GM21423 (cell line): ENCODE results near the gene TIMM23.
"Not testable (repeated sequence)": the region's sequence is repeated elsewhere in the genome, so short reads cannot be mapped to it uniquely, and the experiment has no call there.

Source experiments
- ATAC-seq: cut with Tn5 transposase; IDR thresholded peaks from one replicate; pipeline ENCODE4 v1.9.1; 2021; ENCODE audit warnings: mild to moderate bottlenecking, moderate library complexity; ENCODE audit not compliant: unreplicated experiment

Gene TIMM23, protein sequence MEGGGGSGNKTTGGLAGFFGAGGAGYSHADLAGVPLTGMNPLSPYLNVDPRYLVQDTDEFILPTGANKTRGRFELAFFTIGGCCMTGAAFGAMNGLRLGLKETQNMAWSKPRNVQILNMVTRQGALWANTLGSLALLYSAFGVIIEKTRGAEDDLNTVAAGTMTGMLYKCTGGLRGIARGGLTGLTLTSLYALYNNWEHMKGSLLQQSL

DNA sequence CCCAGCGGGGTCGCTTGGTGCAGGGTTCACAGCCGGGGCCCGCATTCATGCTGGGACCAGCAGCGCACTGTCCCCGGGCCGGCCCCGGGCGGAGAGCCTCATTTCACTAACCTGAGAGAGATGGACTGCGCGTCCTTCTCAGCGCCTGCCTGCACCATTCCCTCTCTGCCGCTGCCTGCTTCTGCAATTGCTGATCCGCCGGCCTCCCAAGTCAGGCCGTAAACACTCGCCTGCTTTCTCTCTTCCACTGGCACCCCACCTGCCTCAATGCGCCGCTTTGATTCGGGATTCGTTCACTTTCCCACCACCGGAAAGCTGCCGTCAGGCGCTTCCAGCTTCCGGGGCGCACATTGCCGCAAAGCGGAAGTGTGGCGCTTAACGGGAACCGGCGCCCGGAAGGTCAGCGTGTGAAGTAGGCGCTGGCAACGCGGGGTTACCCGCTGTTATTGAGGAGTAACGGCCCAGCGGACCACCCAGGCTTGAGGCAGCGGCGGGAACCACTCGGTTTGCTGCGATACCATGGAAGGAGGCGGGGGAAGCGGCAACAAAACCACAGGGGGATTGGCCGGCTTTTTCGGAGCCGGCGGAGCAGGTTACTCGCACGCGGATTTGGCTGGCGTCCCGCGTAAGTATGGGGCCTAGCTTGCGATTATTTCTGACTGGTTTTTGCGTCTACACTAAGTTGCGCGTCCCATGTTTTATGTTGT lies at the start of gene TIMM23:
TSS of gene TIMM23 (plus strand) at position 384 of the 707 bp plus-strand sequence. CDS start at position 520, 136 bp downstream.
- ATAC-seq, result peak; percentile 71

DNA sequence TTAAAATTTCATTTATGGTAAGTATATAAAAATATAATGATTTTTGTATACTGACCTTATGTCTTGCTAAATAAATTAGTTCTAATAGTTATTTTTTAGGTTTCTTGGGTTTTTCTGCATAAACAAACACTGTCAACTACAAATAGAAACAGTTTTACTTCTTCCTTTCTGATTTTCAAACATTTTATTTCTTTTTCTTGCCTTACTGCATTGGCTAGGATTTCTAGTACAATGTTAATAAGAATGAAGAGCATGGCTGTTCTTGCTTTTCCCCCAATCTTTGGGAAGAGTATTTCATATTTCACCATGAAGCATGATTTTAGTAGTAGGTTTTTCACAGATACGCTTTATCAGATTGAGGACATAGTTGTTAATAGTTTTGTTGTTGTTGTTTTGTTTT lies 45.5 kb upstream of the TIMM23 start:
- not testable (repeated sequence) for ATAC-seq

DNA sequence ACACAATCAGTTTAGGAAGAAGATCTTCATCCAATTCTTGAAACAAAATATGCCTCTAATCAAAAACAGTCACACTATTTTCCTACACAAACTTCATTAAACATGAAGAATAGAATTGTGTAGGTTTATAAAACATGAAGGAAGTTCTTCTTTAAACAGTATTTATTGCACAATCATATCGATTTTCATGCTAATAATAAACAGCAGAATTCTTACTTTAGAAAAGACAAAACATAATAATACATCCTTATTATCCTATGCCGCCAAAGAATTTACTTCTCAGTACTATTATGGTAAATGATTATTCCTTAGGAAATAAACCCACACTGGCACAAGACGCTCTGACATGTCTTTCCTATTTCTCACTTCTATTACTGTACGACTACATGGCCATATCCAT lies 41.0 kb upstream of the TIMM23 start:
- not testable (repeated sequence) for ATAC-seq

DNA sequence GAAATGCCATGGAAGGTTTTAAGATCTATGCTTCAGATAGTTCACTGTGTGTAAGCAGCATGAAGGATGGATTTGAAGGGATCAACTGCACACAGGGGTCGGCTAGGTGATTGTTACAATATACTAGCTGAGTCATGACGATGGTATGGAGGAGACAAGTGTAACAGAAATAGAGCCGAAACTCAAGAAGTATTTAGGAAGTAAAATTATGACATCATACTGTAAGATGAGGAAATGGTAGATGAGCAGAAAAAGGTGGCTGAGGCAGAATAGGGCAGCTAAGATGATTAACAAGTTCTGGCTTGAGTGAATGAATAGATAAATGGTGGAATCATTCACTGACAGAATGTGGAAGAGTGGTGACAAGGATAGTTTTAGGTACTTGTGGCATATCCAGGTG lies 37.5 kb upstream of the TIMM23 start:
- not testable (repeated sequence) for ATAC-seq

DNA sequence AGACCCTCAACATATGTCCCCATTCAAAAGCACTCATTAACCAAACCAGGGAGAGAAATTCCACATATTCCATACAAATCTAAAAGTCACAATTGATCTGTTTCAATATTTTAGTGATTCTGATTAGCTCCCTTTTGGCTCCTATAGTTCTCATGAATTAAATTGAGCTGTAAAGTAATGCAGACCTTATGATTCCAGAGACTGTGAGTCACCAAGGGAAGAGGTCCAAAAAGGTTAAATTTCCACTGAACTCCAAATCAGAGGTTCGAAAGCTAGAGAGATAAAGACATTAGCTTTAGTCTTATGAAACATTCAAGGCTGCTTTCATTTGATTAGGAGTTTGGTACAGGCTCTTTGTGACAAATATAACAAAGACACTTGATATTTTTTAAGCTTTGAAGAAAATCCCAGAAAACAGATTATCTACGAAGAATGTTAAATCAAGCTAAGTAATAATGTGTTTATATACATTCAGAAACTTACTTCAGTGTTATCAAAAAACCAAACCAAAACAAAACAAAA lies 33.1 kb upstream of the TIMM23 start:
- not testable (repeated sequence) for ATAC-seq

DNA sequence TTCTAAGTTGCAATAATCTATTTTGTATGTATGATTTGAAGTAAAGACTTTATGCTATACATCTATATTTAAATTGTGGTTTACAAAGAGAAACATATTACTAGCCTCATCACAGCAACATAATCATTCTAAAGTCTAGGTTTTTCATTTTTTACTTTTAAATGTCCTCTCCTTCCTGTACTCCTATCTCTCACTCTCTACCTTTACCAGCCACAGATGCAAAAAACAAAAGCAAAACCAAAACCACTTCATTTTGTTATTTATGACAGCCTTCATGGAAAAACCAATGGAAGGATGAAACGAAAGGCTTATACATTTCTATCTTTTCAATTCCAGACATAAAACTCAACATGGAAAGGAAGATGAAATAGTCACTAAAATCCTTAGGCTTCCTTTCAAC lies 31.1 kb upstream of the TIMM23 start:
- not testable (repeated sequence) for ATAC-seq

DNA sequence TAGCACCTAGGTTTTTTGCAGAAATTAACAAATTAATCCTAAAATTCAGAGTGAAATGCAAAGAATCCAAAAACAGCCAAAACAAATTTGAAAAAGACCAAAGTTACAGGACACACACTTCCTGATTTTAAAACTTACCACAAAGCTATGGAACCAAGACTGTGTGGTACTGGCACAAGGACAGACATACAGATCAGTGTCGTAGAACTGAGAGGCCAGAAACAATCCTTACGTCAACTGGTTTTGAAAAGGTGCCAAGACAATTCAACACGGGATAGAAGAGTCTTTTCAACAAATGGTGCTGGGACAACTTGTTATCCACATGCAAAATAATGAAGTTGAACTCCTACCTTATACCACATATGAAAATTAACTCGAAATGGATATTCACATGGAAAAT lies 26.8 kb upstream of the TIMM23 start:
- ATAC-seq, result not testable (repeated sequence)

DNA sequence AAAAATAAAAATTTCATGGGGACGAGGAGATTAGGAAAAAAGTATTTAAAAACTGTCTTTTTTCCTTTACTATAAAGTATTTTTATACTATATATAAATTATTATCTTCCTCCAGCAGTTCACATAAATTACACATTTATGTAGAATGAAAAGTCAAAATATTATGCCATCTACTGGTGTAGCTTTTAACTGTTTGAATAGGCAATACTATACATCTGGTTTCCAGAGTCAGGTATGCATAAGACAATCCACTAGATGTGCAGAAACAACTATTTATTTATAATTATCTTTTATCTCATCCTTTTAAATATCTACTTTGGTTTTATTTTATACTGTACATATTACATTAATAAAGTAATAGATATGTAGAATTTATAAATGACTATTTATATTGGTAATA lies 24.9 kb upstream of the TIMM23 start:
- ATAC-seq, result not testable (repeated sequence)

DNA sequence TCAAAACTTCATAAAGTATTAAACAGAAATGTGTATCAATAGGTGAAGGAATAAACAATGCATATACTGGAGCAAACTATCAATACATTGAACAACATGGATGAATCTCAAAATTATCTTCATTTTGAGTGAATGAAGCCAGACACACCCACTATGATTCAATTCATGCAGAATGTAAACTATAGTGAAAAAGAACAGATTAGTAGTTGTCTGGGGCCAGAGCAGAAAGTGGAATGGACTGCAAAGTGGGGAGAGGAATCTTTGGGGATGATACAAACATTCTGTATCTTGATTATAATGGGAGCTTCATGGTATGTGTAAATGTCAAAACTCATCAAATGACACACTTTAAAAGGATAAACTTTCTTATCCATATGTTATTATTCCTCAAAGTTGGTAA lies 23.5 kb upstream of the TIMM23 start:
- ATAC-seq, result not testable (repeated sequence)

DNA sequence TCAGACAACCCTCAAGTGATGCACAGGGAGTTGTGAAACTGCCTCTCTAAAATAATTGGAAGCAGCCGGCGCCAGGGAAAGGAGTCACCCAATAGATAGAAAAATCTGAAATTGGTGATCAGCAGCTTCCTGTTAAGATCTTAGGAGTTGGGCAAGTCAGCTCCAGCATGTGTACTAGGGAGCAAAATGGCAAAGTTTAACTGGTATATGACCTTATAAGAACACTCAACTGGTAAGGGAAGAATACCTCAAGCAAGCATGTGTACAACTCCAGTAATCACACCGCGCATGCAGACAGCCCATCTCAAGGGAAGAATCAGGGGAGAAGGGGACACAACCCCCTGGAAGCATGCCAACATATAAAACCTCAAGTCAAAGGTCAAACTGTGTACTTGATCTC lies 17.9 kb upstream of the TIMM23 start:
- not testable (repeated sequence) for ATAC-seq

DNA sequence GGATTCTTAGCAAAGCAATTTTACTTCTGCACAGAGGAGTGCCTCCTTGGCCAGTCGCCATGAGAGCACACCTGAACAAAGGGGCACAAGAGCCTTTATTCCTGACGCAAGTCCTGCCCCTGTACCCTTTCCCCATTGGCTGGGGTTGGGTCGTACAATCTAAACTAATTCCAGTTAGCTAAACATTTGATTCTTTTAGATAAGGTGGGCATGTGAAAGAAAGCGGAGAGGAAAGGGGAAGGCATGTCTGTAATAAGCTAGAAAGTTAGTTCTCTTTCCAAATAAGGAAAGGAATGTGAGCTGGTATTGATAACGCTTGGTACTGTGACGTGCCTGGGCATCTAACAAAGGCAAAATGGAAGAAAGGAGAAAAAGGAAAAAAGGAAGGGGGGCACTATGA lies 15.7 kb upstream of the TIMM23 start:
- ATAC-seq, result not testable (repeated sequence)

DNA sequence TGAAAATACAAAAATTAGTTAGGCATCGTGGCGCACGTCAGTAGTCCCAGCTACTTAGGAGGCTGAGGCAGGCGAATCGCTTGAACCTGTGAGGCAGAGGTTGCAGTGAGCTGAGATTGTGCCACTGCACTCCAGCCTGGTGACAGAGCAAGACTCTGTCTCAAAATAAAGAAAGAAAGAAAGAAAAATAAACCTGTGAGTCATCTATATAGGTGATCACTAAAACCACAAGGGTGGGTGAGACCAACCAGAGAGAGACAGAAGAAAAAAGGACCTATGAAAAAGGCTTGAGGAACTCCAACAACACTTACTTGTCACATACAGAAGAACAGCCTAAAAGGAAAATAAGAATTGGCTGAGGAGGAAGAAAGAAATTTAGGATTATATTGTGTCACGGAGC lies 14.4 kb upstream of the TIMM23 start:
- not testable (repeated sequence) for ATAC-seq

DNA sequence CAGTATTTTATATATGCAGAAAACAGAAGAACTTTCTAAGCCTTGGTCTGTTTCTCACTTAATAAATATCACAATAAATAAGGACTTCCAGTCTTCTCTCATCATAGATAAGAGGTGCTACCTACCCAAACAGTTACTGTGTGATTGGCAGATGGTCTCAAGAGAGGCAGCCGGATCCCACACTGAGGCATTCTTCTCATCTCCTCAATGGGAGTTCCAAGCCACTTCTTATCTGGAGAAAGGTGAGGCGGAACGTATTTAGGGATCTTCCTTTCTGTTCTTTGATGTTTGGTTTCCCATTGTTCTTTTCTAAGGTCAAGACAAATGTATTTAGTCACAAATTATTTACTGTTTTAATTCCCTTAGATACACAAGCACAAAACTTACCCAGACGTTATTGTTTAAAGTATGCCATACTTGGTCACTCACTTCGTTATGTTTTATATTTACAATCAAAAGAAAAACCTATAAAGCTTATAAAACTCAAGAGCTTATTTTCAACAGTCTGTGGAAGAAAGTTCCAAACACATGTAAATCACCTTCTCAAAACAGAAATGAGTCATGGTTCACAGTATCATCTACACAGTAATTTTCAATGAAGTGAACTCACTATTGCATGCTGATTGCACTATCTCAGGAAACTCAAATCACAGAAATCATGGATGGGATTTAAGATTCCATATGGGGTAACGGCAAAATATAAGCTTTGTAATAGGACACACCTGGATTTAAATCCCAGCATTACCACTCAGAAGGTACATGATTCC lies 9.4 kb upstream of the TIMM23 start:
- not testable (repeated sequence) for ATAC-seq

DNA sequence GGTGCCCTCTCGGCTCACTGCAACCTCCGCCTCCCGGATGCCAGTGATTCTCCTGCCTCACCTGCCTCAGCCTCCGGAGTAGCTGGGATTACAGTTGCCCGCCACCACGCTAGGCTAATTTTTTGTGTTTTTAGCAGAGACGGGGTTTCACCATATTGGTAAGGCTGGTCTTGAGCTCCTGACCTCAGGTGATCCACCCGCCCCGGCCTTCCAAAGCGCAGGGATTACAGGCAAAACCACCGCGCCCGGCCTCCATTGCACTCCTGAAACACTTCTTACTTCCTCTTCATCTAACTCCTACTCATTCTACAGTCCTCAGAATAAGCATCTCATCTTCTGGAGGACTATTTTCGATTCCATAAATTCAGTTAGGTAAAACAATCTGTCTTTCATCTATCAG lies 1.3 kb upstream of the TIMM23 start:
- not testable (repeated sequence) for ATAC-seq

DNA sequence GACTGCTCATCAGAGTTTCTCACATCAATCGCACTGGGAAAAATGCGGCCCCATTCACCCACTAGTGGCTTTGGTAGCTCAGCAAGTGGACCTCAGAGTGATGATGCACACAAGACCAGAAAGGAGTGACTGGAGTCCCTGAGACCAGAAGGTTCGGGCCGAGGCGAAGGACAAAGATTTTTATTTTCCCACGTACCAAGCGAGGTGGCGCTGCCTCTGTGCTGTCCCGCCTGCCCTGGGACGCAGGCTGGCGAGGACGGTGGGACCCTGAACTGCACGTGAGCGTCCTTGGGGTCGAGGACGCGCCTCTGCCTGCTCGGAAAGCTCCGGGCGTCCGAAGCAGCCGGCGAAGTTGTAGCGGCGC lies 565 bp upstream of the TIMM23 start:
- peak; percentile 35 for ATAC-seq

DNA sequence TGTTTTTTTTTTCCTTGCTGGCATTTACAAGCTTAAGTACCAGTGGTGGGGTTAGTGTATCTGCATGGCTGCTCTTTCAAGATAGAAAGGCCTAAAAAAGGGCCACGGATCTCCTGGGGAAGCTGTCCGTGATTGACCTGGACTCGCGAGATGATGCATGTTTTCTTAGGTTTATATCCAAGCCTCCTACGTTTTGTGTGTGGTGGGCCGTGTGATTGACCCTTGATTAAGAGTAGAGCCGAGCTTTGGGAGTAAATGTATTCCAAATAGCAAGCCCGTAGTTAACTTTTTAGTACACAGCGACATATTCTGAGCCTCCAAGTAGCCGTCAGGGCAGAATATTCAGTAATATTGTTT lies 502 bp downstream of the TIMM23 start:
- ATAC-seq, result peak; percentile 8

DNA sequence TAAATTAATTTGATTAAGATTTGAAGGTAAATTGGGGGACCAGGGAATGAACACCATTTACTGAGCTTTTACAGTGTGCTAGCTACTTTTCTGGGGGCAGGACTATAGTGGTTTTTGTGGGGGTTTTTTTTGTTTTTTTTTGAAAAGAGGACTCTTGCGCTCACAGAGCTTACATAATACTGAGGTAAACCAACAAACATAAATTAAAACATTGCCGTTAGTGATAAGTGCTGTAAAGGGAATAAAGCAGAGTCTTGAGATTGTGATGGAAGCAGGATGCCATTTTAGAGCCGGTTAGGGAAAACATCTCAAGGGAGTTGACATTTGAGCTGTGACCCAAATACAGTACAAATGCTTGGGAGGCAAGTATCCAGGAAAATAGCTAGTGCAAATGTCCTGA lies 1.8 kb downstream of the TIMM23 start:
- ATAC-seq, result not testable (repeated sequence)

DNA sequence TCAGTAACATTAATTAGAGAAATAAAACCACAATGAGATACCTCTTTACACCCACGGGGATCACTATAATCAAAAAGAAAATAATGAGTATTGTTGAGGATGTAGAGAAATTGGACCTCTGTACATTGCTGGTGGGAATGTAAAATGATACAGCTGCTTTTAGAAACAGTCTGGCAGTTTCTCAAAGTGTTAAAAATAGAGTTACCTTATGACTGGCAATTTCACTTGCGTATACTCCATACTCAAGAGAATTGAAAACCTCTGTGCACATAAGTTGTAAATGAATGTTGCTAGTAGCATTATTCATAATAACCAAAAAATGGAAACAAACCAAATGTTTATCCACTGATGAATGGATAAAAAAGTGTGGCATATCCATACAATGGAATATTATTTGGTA lies 6.3 kb downstream of the TIMM23 start:
- peak; percentile 52 for ATAC-seq

DNA sequence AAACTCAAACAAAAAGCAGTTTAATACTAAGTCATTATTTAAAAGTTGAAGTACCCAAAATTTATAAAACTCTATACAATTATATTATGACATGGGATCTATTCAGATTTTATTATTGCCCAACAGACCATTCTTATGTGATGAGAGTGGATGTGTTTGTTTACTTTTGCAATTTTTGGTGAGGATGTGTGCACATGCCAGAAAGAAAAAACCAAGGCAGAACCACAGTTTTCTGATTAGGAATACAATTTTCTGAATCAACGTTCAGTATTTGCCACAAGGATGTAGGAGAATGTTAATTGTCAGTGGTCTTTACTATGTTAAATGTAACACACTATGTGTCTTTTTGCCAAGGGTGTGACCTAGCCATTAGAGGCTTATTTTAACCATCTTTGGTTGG lies 9.1 kb downstream of the TIMM23 start:
- ATAC-seq, result not testable (repeated sequence)

DNA sequence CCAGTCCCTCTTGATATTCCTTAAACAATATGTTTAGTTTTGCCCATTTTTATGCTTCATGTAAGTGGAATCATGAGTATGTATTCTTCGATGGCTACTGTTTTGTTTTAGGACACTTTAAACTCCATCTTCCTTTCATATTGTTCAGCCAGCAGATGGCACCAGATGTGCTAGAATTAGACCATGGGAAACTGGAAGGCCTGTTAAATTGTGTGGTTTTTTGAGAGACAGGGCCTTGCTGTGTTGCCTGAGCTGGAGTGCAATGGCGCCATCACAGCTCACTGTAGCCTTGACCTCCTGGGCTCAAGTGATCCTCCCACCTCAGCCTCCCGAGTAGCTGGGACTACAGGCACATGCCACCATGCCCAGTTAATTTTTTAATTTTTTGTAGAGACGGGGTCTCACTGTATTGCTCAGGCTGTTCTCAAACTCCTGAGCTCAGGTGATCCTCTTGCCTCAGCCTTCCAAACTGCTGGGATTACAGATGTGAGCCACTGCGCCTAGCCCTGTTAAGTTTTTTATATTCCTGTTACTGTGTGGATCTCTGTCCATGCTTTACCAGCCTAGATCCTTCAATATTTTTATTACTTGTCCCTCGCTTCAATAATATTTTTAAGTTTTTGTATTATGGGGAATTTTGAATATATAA lies 11.4 kb downstream of the TIMM23 start:
- ATAC-seq, result peak; percentile 68

DNA sequence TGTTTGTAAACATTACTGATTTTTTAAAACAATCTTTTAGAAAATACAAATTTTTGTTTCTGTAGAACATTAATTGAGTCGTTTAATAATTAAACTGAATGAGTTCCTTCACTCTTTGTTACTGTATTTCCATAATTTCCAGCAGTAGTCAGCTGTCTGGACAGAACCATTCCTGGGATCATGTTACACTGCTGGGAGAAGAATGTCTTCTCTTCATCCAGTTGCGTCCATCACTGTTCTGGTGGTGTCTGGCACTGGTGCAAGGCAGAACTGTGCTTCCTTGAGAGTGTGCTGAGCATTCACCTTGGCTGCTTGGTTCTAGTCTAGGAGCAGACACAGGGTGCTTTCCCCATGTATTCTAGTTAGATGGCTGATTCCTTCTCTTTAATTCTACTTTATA lies 12.2 kb downstream of the TIMM23 start:
- ATAC-seq, result not testable (repeated sequence)
